HG03558 (cell line): ENCODE data around the gene KERA.

Source experiments
- ATAC-seq: cut with Tn5 transposase; IDR thresholded peaks from one replicate; pipeline ENCODE4 v1.9.1; 2021; ENCODE audit warnings: moderate number of reproducible peaks; ENCODE audit not compliant: unreplicated experiment; ENCODE audit errors: extremely low read depth

Gene KERA

DNA sequence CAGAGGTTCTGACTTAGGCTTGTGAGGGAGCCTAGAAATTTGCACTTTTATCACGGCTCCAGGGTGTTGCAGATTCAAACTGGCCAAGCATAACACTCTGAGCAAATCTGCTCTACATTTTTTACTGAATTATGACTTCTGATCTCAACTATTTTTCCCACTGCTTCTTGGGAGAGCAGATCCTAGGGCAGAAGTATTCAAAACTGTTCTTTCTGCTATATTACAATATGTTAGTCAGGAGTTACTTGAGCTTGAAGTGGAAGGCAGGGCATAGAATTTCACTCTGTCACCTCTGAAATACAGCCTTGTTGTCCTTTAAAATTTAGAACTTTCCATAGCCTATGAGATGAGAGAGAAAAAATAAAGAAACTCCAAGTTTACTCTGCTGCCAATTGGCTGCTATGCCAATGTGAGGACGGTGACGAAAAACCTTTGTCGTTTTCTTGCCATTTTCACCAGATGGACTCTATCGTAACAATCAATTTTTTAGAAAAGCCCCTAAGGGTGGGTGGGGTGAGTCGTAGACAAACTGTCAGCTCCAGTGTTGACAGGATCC lies 16.4 kb upstream of the KERA start:
- ATAC-seq, result no peak

DNA sequence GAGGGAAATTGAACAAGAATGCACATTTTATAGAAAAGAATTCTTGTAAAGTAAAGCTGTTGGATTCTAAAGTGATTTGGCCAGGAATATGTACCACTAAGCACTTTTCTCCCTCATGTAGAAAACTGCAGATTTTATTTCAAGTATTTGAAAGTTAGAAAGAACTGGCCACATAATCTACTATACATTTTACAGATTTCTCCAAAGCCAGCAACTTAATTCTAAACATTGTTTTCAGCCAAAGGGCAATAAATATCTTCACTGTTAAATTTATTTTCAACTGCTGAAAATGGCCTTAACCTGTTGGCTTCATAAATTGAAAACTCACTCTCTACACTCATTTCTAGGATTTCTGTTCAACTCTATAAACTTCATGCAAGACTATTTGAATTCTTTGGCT lies 15.6 kb upstream of the KERA start:
- ATAC-seq, result no peak

- ATAC-seq, result no peak
Observed at GRCh38 chr12:91072931-91073330, 15.1 kb upstream of the KERA start.

DNA sequence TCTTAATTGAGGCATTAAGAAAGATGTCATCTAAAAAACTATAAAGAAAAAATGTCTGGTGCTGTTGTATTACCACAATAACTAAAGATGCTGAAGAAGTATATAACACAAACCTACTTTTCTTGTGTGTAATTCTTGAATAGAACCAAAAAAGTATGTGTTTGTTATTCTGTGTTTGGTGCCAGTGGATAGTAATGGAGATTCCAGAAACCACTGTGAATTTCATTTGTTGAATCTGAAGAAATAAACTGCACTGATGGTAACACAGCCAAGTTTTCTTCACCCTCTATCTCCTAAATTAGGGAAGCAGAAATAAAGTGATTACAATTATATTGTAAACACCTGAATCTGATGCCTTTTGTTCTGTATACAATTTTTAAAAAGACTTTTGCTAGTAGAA lies 13.1 kb upstream of the KERA start:
- no peak for ATAC-seq

DNA sequence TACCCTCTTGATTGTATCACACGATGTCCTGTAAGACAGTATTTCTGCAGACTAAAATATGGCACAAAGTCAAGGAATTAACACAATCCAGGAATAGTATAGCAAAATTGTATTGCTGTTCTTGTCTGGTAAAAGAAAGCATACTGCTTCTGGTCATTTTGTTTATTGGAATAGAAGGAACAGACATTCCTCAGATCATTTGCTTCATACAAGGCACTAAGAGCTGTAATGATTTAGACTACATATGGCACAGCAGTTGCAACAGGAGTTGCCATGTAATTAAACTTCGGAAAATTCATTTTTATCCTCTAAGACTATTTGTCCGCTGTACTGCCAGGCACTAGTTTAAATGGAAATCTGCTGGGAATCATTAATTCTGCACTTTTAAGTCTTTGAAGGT lies 7.6 kb upstream of the KERA start:
- ATAC-seq, result no peak

- ATAC-seq, result no peak
Observed at GRCh38 chr12:91064640-91065039, 6.8 kb upstream of the KERA start.

DNA sequence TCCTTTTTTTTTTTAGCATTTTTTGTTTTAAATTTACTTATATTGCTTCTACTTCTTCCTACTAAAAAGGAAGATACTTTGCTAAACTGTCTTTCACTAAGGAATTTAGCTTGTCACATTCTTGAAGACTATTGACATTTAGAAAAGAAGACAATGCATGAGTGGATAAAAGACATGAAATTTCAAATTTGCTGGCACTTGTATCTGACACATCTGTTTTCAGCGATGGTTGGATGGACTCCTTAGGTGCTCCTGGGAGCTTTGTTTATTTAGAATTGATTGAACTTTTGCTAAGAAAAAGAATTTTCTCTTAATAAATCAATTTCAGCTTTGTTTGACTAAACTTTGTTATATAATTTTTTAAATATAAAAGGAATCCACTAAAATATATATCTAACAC lies 3.3 kb upstream of the KERA start:
- ATAC-seq, result no peak

GRCh38 chr12:91059211-91059610 lies 1.4 kb upstream of the KERA start:
- ATAC-seq, result no peak

- no peak for ATAC-seq
Observed at GRCh38 chr12:91058786-91059185, 962 bp upstream of the KERA start.

DNA sequence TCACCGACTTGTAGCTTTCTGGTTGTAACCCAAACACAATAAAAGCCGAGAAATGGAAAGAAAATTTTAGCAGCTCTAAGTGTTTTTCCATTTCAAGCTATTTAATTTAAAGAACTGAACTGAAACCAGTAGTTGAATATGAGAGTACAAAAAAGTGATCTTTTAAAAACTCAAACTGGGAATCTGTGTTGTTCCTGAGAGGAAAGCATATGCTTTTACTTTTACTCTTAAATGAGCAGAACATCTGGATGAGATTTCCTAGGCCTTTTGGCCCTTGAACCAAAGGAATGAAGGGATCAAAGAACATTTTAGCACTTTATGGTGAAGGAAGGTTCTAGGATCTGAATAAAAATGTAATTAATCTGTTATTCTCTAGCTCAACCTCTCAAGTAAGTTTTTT lies 1.3 kb downstream of the KERA start:
- no peak for ATAC-seq

- ATAC-seq, result no peak
Observed at GRCh38 chr12:91055976-91056375, 1.8 kb downstream of the KERA start.

DNA sequence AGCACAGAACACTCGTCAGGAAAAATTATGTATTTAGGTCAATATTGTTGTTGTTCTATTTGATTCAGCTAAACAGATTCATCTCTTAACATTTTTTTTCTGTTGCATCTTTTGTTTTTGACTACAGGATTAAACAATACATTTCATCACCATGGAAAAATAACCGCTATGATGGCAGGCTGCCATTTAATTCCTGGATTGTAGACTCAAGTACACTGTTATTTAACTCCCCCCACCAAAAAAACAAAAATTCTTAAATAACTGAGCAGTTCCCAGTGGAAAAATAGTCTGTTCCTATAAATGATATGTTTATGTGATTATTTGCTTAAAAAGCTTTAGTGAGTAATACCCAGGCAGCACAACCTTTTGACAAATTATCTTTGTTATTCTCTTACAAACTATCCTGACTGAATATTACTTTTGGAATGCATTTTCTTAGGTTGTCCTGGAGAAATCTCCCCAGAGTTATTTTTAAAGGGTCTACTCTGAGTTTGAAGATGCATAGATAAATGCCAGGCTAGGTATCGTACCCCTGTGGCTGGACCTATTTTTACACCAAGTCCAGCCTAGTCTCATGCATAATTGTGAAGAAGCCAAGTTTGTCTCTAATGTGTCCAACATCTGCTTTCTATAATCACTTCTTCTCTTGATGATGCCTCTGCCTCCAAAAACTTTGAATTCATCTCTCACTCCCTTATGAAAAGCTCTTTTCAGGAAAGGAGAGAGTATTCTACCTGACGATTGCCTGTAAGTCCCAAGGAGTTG lies 3.7 kb downstream of the KERA start:
- no peak for ATAC-seq

- ATAC-seq, result no peak
Observed at GRCh38 chr12:91052026-91052425, 5.8 kb downstream of the KERA start.

DNA sequence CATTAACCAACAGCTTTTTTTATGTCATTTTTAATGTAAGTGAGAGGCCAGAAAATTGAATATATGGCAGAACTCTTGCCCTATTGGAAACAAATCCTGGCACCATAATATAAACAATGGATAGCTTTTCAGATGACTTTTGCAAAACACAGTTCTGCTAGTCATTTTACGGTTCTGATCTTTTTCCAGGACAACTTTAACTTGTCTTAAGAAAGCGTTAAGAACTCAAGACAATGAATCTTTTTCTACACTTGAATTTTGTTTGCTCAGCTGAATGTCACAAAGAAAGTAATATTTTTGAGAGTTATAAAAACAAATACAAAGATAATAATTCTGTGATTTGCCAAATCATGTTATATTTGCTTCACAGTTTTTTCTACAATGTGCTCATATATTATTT lies 13.2 kb downstream of the KERA start:
- ATAC-seq, result no peak

DNA sequence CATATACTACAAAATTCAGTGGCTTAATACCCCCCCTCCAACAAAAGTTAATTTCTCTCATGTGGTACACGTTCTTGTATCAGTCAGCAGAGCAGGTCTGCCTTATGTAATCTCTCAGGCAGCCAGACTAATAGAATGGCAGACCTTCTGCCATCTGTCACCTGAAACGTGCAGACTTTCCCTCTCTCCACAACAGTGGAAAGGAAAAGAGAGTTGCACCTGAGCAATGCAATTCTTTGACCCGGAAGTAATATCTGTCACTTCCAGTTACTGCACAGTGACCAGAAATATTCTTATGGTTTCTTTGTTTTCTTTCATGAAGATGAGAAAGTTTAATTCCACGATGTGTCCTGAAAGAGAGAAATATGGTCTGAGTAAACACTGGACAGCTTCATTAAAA lies 14.4 kb downstream of the KERA start:
- no peak for ATAC-seq

- ATAC-seq, result no peak
Observed at GRCh38 chr12:91040096-91040755, 17.6 kb downstream of the KERA start.

GRCh38 chr12:91037276-91037675 lies 20.5 kb downstream of the KERA start:
- no peak for ATAC-seq

DNA sequence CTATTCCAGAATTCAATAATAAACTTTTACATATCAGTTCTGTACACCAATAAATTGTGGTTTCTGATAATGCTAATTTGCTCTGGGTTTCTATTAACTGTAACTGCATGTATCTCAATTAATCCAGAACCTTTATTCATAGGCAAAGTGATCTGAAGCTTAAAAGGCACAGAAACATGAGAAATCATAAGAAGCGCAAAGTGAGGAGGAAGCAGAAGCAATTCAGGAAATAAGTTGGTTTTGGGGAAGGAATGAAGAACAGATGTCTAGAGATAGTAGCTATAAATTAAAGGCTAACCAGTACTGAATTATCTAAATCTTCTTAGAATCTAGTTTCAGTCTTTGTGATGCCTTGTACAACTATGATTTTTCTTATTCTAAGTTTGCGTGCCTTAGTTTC lies 24.6 kb downstream of the KERA start:
- no peak for ATAC-seq

DNA sequence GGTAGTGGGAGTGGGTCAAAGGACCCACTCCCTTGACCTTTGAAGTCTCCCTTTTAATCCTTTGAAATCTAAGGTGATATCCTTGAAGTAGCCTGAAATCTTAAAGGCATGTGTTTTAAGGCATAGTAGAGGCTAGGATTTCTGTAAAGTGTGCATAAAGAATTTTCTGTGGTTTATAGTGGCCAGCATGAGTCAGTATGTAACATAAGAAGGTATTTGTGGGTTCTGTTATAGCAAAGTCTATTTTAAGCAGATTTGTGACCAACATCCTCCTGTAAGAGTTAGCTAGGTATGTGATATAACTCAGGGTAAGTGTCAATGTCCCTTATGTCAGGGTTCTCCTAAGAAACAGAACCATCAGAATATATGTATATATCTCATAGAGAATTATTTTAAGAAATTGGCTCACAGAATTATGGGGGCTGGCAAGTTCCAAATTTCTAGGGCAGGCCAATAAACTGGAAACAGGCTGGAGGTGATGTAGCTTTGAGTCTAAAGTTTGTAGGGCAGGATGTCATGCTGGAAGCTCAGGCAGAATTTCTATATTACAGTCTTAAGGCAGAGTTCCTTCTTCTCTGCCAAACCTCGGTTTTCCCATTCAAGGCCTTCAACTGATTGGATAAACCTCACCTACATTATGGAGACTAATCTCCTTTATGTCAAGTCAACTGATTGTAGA lies 34.4 kb downstream of the KERA start:
- ATAC-seq, result no peak

- ATAC-seq, result no peak
Observed at GRCh38 chr12:91021076-91021475, 36.7 kb downstream of the KERA start.

DNA sequence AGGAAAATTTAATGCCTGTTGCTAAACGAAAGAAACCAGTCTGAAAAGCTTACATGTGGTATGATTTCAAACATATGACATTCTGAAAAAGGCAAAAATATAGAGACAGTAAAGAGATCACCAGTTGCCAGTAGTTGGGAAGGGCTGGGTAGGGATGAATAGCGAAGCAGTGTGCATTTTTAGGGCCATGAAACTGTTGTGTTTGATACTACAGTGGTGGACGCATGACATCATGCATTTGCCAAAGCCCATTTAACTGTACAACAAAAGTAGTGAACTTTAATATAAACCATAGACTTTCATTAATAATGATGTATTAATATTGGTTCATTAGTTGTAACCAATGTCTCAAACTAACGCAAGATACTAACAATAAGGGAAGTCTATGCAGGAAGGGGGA lies 38.4 kb downstream of the KERA start:
- ATAC-seq, result no peak
